ENCODE data around the gene ABLIM1. TPM values are rescaled to one million over a fixed set of nuclear protein-coding genes. Genes with fewer than 3 reads are reported as not detected.

ABLIM1 gene
- total and polyA plus RNA-seq, 10 of the 15 experiments (the other 5 are each of a cell fraction or from before 2014, with no cell fraction given) = 14.2 to 50.5 (median 28.1) TPM

- in situ Hi-C loops (cut with MboI) (no loop called here), intact Hi-C loops (cut with micrococcal nuclease; ENCODE audit: unreplicated experiment) (no loop called here)
- FAIRE-seq (no peak), ATAC-seq (no peak), DNase-seq (ENCODE audit: low read depth, low spot score) (no peak)
- Histone ChIP-seq H3K36me3 (ENCODE audit: control insufficient read depth in 2 of 2, insufficient read depth in 2 of 2, low read length in 1 of 2) (no peaks in the 10 kb centered on the region), H3K9me3 (replicated peaks; ENCODE audit: control insufficient read depth, insufficient read depth, low read length) (no peaks in the 10 kb centered on the region), H3K27me3 (replicated peaks in 1 of 2; ENCODE audit: control insufficient read depth in 2 of 2, insufficient read depth in 2 of 2, low read length in 1 of 2) (no peaks in the 10 kb centered on the region; a peak in 2 of 4 replicates), H3K4me1 (ENCODE audit: control insufficient read depth, insufficient read depth, low read length) (no peaks in the 10 kb centered on the region), H3K27ac (ENCODE audit: control insufficient read depth, insufficient read depth) (no peak overlapping the region), H3K9ac (ENCODE audit: control insufficient read depth, insufficient read depth, low read length) (no peak overlapping the region), H2AFZ (ENCODE audit: control insufficient read depth, low read depth, low read length) (no peak overlapping the region), H4K20me1 (ENCODE audit: control insufficient read depth, insufficient read depth) (no peaks in the 10 kb centered on the region), H3K4me2 (ENCODE audit: control insufficient read depth, insufficient read depth) (no peak overlapping the region), H3K4me3 (no peak overlapping the region), H3K79me2 (ENCODE audit: control insufficient read depth, insufficient read depth, low read length) (no peaks in the 10 kb centered on the region)
- BruUV-seq (replicated peaks) = no TSS peak
- TF ChIP-seq EGR1 (IDR thresholded peaks at IDR 0.05; ENCODE audit: borderline replicate concordance in 1 of 2, low read depth in 2 of 2, low read length in 2 of 2) (no peak), CEBPB (IDR thresholded peaks at IDR 0.05; ENCODE audit: borderline replicate concordance in 1 of 2, low read depth in 2 of 2, low read length in 2 of 2) (no peak), IRF4 (IDR thresholded peaks at IDR 0.05; ENCODE audit: low read depth, low read length) (no peak)
- SMC1A ChIA-PET (ENCODE audit: uncharacterized antibody, unreplicated experiment) = interaction anchor here (0.8 kb wide), 1 partner anchor 44 kb away, joined by 3 read pairs; no protein-coding TSS in a partner anchor
- 16% methylated on average over 5 of the region's 5 CpGs for WGBS (ENCODE audit: insufficient coverage, insufficient replicate concordance, low lambda C conversion rate, missing lambda C conversion rate)
- POLR2A ChIA-PET = no interaction called here
- RAD21 ChIA-PET (ENCODE audit: unreplicated experiment) = no interaction called here
- CTCF ChIA-PET = no interaction called here
Observed at GRCh38 chr10:114596793-114597192, 61.3 kb downstream of the ABLIM1 start.

GRCh38 chr10:114593816-114594468 is 64.1 kb downstream of the ABLIM1 start:
- Histone ChIP-seq H3K27me3 (replicated peaks in 1 of 2; ENCODE audit: control insufficient read depth in 2 of 2, insufficient read depth in 2 of 2, low read length in 1 of 2) (no peaks in the 10 kb centered on the region; a peak in 1 of 4 replicates), H2AFZ (ENCODE audit: control insufficient read depth, low read depth, low read length) (no peak overlapping the region), H4K20me1 (ENCODE audit: control insufficient read depth, insufficient read depth) (no peaks in the 10 kb centered on the region), H3K4me3 (no peak overlapping the region), H3K79me2 (ENCODE audit: control insufficient read depth, insufficient read depth, low read length) (no peaks in the 10 kb centered on the region), H3K36me3 (ENCODE audit: control insufficient read depth in 2 of 2, insufficient read depth in 2 of 2, low read length in 1 of 2) (no peaks in the 10 kb centered on the region), H3K27ac (ENCODE audit: control insufficient read depth, insufficient read depth) (no peak overlapping the region), H3K9me3 (replicated peaks; ENCODE audit: control insufficient read depth, insufficient read depth, low read length) (no peaks in the 10 kb centered on the region), H3K4me1 (ENCODE audit: control insufficient read depth, insufficient read depth, low read length) (no peaks in the 10 kb centered on the region), H3K9ac (ENCODE audit: control insufficient read depth, insufficient read depth, low read length) (no peak overlapping the region), H3K4me2 (ENCODE audit: control insufficient read depth, insufficient read depth) (no peak overlapping the region)
- CTCF ChIA-PET = no interaction called here
- BruUV-seq (replicated peaks) = no TSS peak
- RAD21 ChIA-PET (ENCODE audit: unreplicated experiment) = no interaction called here
- ATAC-seq = no peak
- SMC1A ChIA-PET (ENCODE audit: uncharacterized antibody, unreplicated experiment) = interaction anchor here (1.0 kb wide), 1 partner anchor 9 kb away, joined by 3 read pairs; no protein-coding TSS in a partner anchor
- WGBS (ENCODE audit: insufficient coverage, insufficient replicate concordance, low lambda C conversion rate, missing lambda C conversion rate) = 7% methylated on average over 1 of the region's 1 CpG
- in situ Hi-C loops (cut with MboI) (no loop called here), intact Hi-C loops (cut with micrococcal nuclease; ENCODE audit: unreplicated experiment) (no loop called here)
- POLR2A ChIA-PET = no interaction called here
- FAIRE-seq = no peak
- no peak for DNase-seq (ENCODE audit: low read depth, low spot score)
- TF ChIP-seq POU2F2 (IDR thresholded peaks at IDR 0.05; ENCODE audit: borderline replicate concordance, low read depth, low read length) (no peak), ZNF274 (IDR thresholded peaks at IDR 0.05; ENCODE audit: insufficient read depth, insufficient read length) (no peak), ZNF24 (IDR thresholded peaks at IDR 0.05) (no peak), YBX1 (IDR thresholded peaks at IDR 0.05) (no peak), CREM (IDR thresholded peaks at IDR 0.05; ENCODE audit: low read depth) (no peak), TCF7 (IDR thresholded peaks at IDR 0.05; ENCODE audit: borderline replicate concordance) (no peak), SIN3A (IDR thresholded peaks at IDR 0.05; ENCODE audit: low read depth, low read length) (no peak), BACH1 (IDR thresholded peaks at IDR 0.05; ENCODE audit: borderline replicate concordance) (no peak), SP1 (IDR thresholded peaks at IDR 0.05; ENCODE audit: low read depth, low read length) (no peak), EZH2 (IDR thresholded peaks at IDR 0.05; ENCODE audit: borderline replicate concordance, control insufficient read depth, low read depth, low read length) (no peak), ETV6 (conservative IDR thresholded peaks at IDR 0.05 in 1 of 2, IDR thresholded peaks at IDR 0.05 in 1 of 2; ENCODE audit: borderline replicate concordance in 1 of 2, low read depth in 1 of 2) (no peak), PKNOX1 (IDR thresholded peaks at IDR 0.05) (no peak), DPF2 (IDR thresholded peaks at IDR 0.05) (no peak)
- TF ChIP-seq, protein P1, sequence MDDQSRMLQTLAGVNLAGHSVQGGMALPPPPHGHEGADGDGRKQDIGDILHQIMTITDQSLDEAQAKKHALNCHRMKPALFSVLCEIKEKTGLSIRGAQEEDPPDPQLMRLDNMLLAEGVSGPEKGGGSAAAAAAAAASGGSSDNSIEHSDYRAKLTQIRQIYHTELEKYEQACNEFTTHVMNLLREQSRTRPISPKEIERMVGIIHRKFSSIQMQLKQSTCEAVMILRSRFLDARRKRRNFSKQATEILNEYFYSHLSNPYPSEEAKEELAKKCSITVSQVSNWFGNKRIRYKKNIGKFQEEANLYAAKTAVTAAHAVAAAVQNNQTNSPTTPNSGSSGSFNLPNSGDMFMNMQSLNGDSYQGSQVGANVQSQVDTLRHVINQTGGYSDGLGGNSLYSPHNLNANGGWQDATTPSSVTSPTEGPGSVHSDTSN (IDR thresholded peaks at IDR 0.05; ENCODE audit: insufficient replicate concordance, low read depth, low read length) = no peak
